HepG2 (cell line): ENCODE data around the gene ZNF888. TPM values are rescaled to one million over a fixed set of nuclear protein-coding genes. Genes with fewer than 3 reads are reported as not detected.
"Not testable (repeated sequence)": the region's sequence is repeated elsewhere in the genome, so short reads cannot be mapped to it uniquely, and the experiment has no call there.

Source experiments
- DMAP1 ChIP-seq: IDR thresholded peaks from 2 replicates; pipeline ENCODE4 v1.6.1; 2016
- ELF1 ChIP-seq: sonication (generic); formaldehyde crosslinking; IDR thresholded peaks from 2 replicates; pipeline ENCODE4 v1.4.0; 2020; ENCODE audit warnings: missing genetic modification reagents
- ELF4 ChIP-seq: sonication (generic); formaldehyde crosslinking; IDR thresholded peaks from 2 replicates; pipeline ENCODE4 v1.5.0; 2020; ENCODE audit warnings: missing genetic modification reagents, mild to moderate bottlenecking, moderate library complexity, borderline replicate concordance
- FOSL2 ChIP-seq: sonication (generic); formaldehyde crosslinking; IDR thresholded peaks from 2 replicates; pipeline ENCODE4 v1.4.0; 2020; ENCODE audit warnings: missing genetic modification reagents
- GABPB1 ChIP-seq: IDR thresholded peaks from 2 replicates; pipeline ENCODE4 v1.6.1; 2016; ENCODE audit warnings: mild to moderate bottlenecking, missing genetic modification reagents, moderate library complexity, missing compliant biosample characterization
- HDAC1 ChIP-seq: sonication (generic); formaldehyde crosslinking; IDR thresholded peaks from 2 replicates; pipeline ENCODE4 v1.5.1; 2020; ENCODE audit warnings: mild to moderate bottlenecking, missing genetic modification reagents
- HOXA3 ChIP-seq: sonication (generic); formaldehyde crosslinking; IDR thresholded peaks from 2 replicates; pipeline ENCODE4 v1.5.0; 2020; ENCODE audit warnings: missing genetic modification reagents
- IRF2 ChIP-seq: IDR thresholded peaks from 2 replicates; pipeline ENCODE4 v1.6.1; 2018; ENCODE audit warnings: missing genetic modification reagents, missing compliant biosample characterization
- KAT8 ChIP-seq: IDR thresholded peaks from 2 replicates; pipeline ENCODE4 v1.6.1; 2016; ENCODE audit warnings: missing genetic modification reagents, missing compliant biosample characterization
- MXI1 ChIP-seq: IDR thresholded peaks from 3 replicates; pipeline ENCODE4 v1.6.1; 2012; ENCODE audit warnings: low read depth, low read length, inconsistent platforms, borderline replicate concordance
- PHF5A ChIP-seq: IDR thresholded peaks from one replicate; pipeline ENCODE4 v1.6.1; 2018; ENCODE audit warnings: low read depth, missing genetic modification reagents; ENCODE audit not compliant: unreplicated experiment
- POLR2A ChIP-seq, 2 experiments: IDR thresholded peaks; 2 replicates each; pipeline ENCODE4 v1.6.1; 2011; ENCODE audit warnings: low read depth in 2 of 2, low read length in 2 of 2, mild to moderate bottlenecking in 1 of 2, moderate library complexity in 1 of 2; ENCODE audit not compliant: insufficient read depth in 1 of 2
- POLR2AphosphoS5 ChIP-seq: IDR thresholded peaks from 2 replicates; pipeline ENCODE4 v1.6.1; 2012; ENCODE audit warnings: low read depth, low read length
- POLR2G ChIP-seq: fragments of 200-400 bp; formaldehyde crosslinking; IDR thresholded peaks from 2 replicates; pipeline ENCODE4 v1.6.1; 2018; ENCODE audit warnings: mild to moderate bottlenecking, low read depth, low read length, moderate library complexity
- SAP130 ChIP-seq: IDR thresholded peaks from 2 replicates; pipeline ENCODE4 v1.6.1; 2016; ENCODE audit warnings: low read depth
- SOX6 ChIP-seq, 2 experiments: fragments of 450-650 bp in 1 of 2; sonication (generic) in 1 of 2; formaldehyde crosslinking in 1 of 2; IDR thresholded peaks; 2 replicates each; pipeline versions ENCODE4 v1.4.0 to v1.6.1; 2017 to 2020; ENCODE audit warnings: antibody characterized with exemption in 1 of 2, mild to moderate bottlenecking in 1 of 2, missing genetic modification reagents in 1 of 2
- THAP11 ChIP-seq: IDR thresholded peaks from 2 replicates; pipeline ENCODE4 v1.6.1; 2016; ENCODE audit warnings: missing biosample characterization, missing genetic modification reagents
- ZFY ChIP-seq: sonication (generic); formaldehyde crosslinking; IDR thresholded peaks from 2 replicates; pipeline ENCODE4 v1.4.0; 2020; ENCODE audit warnings: missing genetic modification reagents
- ZMYM4 ChIP-seq: sonication (generic); formaldehyde crosslinking; IDR thresholded peaks from 2 replicates; pipeline ENCODE4 v1.8.1; 2023; ENCODE audit warnings: mild to moderate bottlenecking, missing genetic modification reagents
- ZNF772 ChIP-seq: sonication (generic); formaldehyde crosslinking; IDR thresholded peaks from 2 replicates; pipeline ENCODE4 v1.5.0; 2020; ENCODE audit warnings: mild to moderate bottlenecking, missing genetic modification reagents
- polyA plus RNA-seq, 8 experiments: library from polyadenylated mRNA; depleted of rRNA in 3 of 8; stranded (reverse) in 7 of 8; unstranded in 1 of 8; fragments of >200 nt; fragmentation: Illumina TruSeq in 4 of 8; extraction: Trizol in 4 of 8; gene quantifications; 2 replicates each; pipeline versions ENCODE4 v1.2.1 to v1.2.3, GENCODE V29; 2011 to 2016; ENCODE audit warnings: low read depth in 4 of 8, missing spikeins in 1 of 8, mixed read lengths in 1 of 8; ENCODE audit not compliant: insufficient read depth in 1 of 8
- total RNA-seq, 5 experiments: library from RNA; depleted of rRNA; stranded (reverse); fragments of >200 nt; fragmentation: Illumina TruSeq; extraction: Trizol; gene quantifications; 2 replicates each; pipeline ENCODE4 v1.2.3, GENCODE V29; 2016; ENCODE audit warnings: low read depth in 1 of 5
- TF ChIP-seq, protein P1 (sequence below): sonication (generic); formaldehyde crosslinking; IDR thresholded peaks from 2 replicates; pipeline ENCODE4 v1.4.0; 2020; ENCODE audit warnings: missing genetic modification reagents
- TF ChIP-seq, protein P2 (sequence below): sonication (generic); formaldehyde crosslinking; IDR thresholded peaks from 2 replicates; pipeline ENCODE4 v1.4.0; 2020; ENCODE audit warnings: missing genetic modification reagents, low read depth, mild to moderate bottlenecking, borderline replicate concordance
- TF ChIP-seq, protein P3 (sequence below): sonication (generic); formaldehyde crosslinking; IDR thresholded peaks from 2 replicates; pipeline ENCODE4 v1.5.1; 2020; ENCODE audit warnings: missing genetic modification reagents, mild to moderate bottlenecking, borderline replicate concordance

The ZNF888 gene
- total and polyA plus RNA-seq, 2 of the 13 experiments (the other 11 are each of a cell fraction or from before 2014, with no cell fraction given): 1.7 to 7.6 TPM

DNA sequence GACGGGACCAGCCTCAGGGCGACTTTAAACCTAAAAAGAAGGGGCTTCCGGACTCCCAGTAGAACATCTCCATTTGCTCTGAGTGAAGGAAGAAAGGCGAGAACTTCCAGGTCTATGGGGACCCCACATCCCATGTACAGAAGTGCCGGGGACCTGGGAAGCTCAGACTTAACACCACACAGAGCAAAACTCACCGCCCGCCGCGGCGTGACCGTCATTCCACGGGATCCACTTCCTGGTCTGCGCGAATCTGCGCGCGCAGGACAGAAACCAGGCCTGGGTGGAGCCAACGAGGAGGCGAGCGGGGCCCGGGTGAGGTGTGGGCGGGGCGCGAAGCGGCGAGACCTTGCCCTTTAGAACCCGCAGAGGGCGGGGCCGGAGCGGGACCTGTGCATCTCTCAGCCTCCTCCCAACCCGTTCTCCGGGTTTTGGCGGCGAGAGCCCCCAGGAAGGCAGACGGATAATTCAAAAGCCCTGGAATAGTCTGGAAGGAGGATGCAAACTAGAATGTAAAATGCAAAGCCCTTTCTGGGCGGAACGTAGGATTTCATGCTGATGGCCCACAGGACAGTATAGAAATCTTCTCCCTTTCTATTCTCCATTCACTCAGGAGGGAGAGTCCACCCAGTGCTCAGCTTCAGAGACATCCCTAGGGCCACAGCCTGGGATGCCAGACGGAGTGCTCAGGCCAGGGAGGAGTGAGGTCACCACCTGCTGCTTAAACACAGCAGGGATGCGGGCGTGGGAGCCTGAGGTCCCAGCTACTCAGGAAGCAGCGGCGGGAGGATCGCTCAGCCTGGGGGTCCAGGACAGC, 65.6 kb downstream of the ZNF888 start, which contains the start of gene ZNF468 (continued):
- TF ChIP-seq, protein P1, sequence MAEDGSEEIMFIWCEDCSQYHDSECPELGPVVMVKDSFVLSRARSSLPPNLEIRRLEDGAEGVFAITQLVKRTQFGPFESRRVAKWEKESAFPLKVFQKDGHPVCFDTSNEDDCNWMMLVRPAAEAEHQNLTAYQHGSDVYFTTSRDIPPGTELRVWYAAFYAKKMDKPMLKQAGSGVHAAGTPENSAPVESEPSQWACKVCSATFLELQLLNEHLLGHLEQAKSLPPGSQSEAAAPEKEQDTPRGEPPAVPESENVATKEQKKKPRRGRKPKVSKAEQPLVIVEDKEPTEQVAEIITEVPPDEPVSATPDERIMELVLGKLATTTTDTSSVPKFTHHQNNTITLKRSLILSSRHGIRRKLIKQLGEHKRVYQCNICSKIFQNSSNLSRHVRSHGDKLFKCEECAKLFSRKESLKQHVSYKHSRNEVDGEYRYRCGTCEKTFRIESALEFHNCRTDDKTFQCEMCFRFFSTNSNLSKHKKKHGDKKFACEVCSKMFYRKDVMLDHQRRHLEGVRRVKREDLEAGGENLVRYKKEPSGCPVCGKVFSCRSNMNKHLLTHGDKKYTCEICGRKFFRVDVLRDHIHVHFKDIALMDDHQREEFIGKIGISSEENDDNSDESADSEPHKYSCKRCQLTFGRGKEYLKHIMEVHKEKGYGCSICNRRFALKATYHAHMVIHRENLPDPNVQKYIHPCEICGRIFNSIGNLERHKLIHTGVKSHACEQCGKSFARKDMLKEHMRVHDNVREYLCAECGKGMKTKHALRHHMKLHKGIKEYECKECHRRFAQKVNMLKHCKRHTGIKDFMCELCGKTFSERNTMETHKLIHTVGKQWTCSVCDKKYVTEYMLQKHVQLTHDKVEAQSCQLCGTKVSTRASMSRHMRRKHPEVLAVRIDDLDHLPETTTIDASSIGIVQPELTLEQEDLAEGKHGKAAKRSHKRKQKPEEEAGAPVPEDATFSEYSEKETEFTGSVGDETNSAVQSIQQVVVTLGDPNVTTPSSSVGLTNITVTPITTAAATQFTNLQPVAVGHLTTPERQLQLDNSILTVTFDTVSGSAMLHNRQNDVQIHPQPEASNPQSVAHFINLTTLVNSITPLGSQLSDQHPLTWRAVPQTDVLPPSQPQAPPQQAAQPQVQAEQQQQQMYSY (CRISPR knock-in tag): peak; percentile 89
- TF ChIP-seq HDAC1 (CRISPR knock-in tag): peak; percentile 79
- peak; percentile 54 to 78 for TF ChIP-seq POLR2A (IDR thresholded peaks at IDR 0.05; ENCODE audit: insufficient read depth in 1 of 2, low read depth in 2 of 2, low read length in 2 of 2)
- peak; percentile 70 for TF ChIP-seq POLR2AphosphoS5
- TF ChIP-seq ZFY (CRISPR knock-in tag): peak; percentile 41; the same call in 1 of the 2 replicates
- TF ChIP-seq GABPB1: peak; percentile 74
- peak; percentile 83; the same call in 1 of the 2 replicates for TF ChIP-seq ELF4 (CRISPR knock-in tag)
- peak; percentile 64; the same call in 1 of the 2 replicates for TF ChIP-seq ZNF772 (CRISPR knock-in tag)
- TF ChIP-seq ELF1: peak; percentile 96
- TF ChIP-seq KAT8 (CRISPR knock-in tag): peak; percentile 76
- TF ChIP-seq PHF5A (CRISPR knock-in tag): peak; percentile 37
- peak; percentile 58; the same call in 1 of the 2 replicates for TF ChIP-seq IRF2 (CRISPR knock-in tag)
- 0 out of 2 replicates have a peak, but pooled peaks have one; percentile 14 for TF ChIP-seq FOSL2 (CRISPR knock-in tag)
- TF ChIP-seq HOXA3 (CRISPR knock-in tag): peak; percentile 20; the same call in 1 of the 2 replicates
- peak; percentile 69 for TF ChIP-seq POLR2G
- TF ChIP-seq SAP130 (CRISPR knock-in tag): peak; percentile 91
- TF ChIP-seq, protein P2, sequence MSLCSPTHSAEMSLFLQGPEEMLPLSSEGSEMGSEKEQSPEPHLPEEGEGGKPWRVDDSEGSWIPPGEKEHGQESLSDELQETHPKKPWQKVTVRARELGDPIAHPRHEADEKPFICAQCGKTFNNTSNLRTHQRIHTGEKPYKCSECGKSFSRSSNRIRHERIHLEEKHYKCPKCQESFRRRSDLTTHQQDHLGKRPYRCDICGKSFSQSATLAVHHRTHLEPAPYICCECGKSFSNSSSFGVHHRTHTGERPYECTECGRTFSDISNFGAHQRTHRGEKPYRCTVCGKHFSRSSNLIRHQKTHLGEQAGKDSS (CRISPR knock-in tag): 0 out of 2 replicates have a peak, but pooled peaks have one; percentile 29
- TF ChIP-seq, protein P3, sequence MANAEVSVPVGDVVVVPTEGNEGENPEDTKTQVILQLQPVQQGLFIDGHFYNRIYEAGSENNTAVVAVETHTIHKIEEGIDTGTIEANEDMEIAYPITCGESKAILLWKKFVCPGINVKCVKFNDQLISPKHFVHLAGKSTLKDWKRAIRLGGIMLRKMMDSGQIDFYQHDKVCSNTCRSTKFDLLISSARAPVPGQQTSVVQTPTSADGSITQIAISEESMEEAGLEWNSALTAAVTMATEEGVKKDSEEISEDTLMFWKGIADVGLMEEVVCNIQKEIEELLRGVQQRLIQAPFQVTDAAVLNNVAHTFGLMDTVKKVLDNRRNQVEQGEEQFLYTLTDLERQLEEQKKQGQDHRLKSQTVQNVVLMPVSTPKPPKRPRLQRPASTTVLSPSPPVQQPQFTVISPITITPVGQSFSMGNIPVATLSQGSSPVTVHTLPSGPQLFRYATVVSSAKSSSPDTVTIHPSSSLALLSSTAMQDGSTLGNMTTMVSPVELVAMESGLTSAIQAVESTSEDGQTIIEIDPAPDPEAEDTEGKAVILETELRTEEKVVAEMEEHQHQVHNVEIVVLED (CRISPR knock-in tag): peak; percentile 34; the same call in 1 of the 2 replicates
- 0 out of 2 replicates have a peak, but pooled peaks have one; percentile 38 for TF ChIP-seq DMAP1 (CRISPR knock-in tag)
- peak; percentile 57; the same call in 1 of the 2 replicates for TF ChIP-seq THAP11 (CRISPR knock-in tag)
- peak; percentile 10; the same call in 1 of the 3 replicates for TF ChIP-seq MXI1
- peak; percentile 74 for TF ChIP-seq ZMYM4 (CRISPR knock-in tag)
- not testable (repeated sequence) for TF ChIP-seq SOX6 (IDR thresholded peaks at IDR 0.05)
- peak; percentile 31; the same call in 1 of the 2 replicates for TF ChIP-seq SOX6 (CRISPR knock-in tag; IDR thresholded peaks at IDR 0.05)
